Adrenal gland (tissue), 5 donors: ENCODE data around the gene SIL1.

ENCODE experiments used
- POLR2A ChIP-seq, 2 donors: fragments of 450-650 bp; IDR thresholded peaks; one replicate each; pipeline ENCODE4 v1.6.1; 2017; ENCODE audit warnings: antibody characterized with exemption in 2 of 2, mild to moderate bottlenecking in 2 of 2, moderate library complexity in 1 of 2
- TF ChIP-seq, protein P1 (sequence below), 6 experiments: fragments of 450-650 bp in 4 of 6; fragments of 200-600 bp in 2 of 6; sonication (generic) in 1 of 6; IDR thresholded peaks; 1 replicate in 5 of 6; 2 replicates in 1 of 6; pipeline versions ENCODE4 v1.5.1 to v1.8.0; 2016 to 2021; ENCODE audit warnings: antibody characterized with exemption in 6 of 6, mild to moderate bottlenecking in 2 of 6, moderate library complexity in 1 of 6
- donor health status: DM: no; HTN: no; CAD: no.

DNA sequence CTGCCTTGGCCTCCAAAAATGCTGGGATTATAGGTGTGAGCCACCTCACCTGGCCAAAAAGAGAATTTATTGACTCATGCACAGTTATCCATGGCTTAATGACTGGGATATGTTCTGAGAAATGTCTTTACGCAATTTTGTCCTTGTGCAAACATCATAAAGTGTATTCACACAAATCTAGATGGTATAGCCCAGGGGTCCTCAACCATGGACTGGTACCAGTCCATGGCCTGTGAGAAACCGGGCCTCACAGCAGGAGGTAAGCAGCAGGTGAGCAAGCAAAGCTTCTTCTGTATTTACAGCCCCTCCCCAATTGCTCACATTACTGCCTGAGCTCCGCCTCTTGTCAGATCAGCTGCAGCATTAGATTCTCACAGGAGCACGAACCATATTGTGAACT, 12.4 kb upstream of the SIL1 start:
- TF ChIP-seq, protein P1, sequence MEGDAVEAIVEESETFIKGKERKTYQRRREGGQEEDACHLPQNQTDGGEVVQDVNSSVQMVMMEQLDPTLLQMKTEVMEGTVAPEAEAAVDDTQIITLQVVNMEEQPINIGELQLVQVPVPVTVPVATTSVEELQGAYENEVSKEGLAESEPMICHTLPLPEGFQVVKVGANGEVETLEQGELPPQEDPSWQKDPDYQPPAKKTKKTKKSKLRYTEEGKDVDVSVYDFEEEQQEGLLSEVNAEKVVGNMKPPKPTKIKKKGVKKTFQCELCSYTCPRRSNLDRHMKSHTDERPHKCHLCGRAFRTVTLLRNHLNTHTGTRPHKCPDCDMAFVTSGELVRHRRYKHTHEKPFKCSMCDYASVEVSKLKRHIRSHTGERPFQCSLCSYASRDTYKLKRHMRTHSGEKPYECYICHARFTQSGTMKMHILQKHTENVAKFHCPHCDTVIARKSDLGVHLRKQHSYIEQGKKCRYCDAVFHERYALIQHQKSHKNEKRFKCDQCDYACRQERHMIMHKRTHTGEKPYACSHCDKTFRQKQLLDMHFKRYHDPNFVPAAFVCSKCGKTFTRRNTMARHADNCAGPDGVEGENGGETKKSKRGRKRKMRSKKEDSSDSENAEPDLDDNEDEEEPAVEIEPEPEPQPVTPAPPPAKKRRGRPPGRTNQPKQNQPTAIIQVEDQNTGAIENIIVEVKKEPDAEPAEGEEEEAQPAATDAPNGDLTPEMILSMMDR (IDR thresholded peaks at IDR 0.05): no peak
- TF ChIP-seq POLR2A (IDR thresholded peaks at IDR 0.05): no peak
